ENCODE results near the gene ZNF8. TPM values are rescaled to one million over a fixed set of nuclear protein-coding genes. Genes with fewer than 3 reads are reported as not detected.
A peak's percentile ranks its signal among the peaks of the same experiment; 100 is the strongest.
"Not testable (repeated sequence)": the region's sequence is repeated elsewhere in the genome, so short reads cannot be mapped to it uniquely, and the experiment has no call there.

ZNF8 gene
- total RNA-seq (ENCODE audit: insufficient read depth, low replicate concordance) = 5.3 TPM

DNA sequence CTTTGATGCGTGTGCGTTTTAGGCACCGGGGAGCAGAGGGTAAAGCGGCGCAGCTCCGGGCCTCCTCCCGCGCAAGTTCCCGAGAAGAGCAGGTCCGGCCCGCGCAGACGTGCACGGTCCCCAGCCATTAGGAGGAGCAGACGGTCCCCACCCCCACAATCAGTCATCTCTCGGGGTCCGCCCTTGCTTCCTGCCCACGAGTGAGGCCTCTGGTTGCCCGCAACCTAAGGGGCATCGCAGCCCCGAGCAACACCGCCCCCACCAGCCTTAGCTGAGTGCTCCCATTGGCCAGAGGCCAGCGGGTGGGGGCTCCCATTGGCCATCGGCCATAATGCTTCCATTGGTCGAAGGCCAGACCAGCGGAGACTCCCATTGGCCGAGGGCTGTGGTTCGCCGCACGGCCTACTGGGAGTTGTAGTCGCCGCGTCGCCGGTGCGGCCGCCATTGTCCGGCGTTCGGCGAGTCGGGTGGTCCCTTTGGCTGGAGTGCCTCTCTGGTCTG is at the start of gene ZNF8:
Gene ZNF8 (plus strand): TSS at position 415 of the 501 bp plus-strand sequence. CDS start 127 bp downstream, outside the sequence.
- peak; percentile 99 for DNase-seq (ENCODE audit: low spot score)

DNA sequence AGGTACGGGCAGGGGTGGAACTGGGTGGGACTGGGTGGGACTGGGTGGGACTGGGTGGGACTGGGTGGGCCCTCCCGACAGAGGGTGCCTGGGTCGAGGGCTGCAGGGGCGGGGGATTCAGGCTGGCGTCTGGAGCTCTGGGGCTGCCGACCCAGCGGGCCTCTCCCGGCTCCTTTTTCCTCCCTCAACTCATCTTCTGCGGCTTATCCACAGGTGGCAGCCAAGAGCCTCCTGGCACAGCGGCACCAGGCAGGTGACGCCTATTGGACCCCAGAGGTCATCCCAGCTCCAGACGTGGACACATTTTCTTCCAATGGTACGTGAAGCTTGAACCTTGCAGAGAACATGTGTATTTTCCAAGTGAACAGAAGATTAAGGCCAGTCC is 49.5 kb upstream of the ZNF8 start:
- DNase-seq (ENCODE audit: low spot score) = peak; percentile 8

DNA sequence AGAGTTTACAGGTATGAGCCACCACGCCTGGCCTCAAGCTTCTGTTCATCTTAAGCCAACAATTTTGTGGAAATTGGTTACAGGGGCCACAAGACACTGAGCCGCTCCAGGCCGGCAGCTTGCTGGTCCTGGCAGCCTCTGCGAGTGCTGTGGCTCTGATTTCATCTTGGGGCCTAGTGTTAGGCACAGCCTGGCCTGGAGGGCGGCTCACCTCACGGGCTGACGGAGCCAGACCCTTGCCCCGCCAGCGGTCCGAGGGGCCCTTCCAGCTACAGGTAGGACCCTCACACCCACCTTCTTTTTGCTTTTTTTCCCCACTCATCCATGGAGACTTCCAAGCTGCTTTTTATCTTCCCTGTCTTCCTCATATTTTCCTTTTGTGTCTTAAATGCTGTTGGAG is 41.4 kb upstream of the ZNF8 start:
- no peak for DNase-seq (ENCODE audit: low spot score)

DNA sequence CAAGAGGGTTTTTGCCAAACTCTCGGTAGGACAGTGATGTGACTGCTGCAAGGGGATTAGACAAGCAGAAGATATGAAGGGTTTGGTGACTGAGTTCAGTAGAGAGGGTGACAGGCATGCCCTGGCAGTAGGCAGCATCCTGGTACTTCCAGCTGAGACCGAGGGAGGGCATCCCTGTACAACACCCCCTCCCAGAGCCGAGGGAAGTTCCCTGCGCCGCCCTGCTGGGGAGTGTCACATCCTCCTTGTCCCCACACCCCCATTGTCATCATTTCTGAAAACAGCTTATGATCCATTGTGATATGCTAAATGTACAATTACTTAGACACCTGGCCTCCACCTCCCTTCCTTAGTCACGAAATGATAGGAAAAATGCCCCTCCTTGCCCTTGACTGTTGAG is 35.4 kb upstream of the ZNF8 start:
- no peak for DNase-seq (ENCODE audit: low spot score)

DNA sequence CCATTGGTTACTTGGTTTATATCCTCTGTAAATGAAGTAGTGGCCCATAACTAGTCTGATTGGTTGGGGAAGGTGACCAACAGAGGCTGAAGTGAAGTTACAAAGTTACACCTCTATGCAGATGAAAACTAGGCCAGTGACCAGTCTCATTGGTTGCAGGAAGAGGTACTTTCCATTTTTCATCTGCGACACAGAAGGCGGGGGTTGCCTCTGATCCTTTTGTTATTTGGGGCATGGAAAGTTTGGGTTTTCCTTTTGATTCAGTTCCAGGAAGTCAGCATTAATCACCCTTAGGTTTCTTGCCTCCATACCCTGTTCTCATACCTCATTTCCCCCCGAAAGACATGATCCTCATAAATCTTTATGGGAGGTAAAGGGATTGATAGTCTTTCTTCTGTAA is 29.9 kb upstream of the ZNF8 start:
- no peak for DNase-seq (ENCODE audit: low spot score)

DNA sequence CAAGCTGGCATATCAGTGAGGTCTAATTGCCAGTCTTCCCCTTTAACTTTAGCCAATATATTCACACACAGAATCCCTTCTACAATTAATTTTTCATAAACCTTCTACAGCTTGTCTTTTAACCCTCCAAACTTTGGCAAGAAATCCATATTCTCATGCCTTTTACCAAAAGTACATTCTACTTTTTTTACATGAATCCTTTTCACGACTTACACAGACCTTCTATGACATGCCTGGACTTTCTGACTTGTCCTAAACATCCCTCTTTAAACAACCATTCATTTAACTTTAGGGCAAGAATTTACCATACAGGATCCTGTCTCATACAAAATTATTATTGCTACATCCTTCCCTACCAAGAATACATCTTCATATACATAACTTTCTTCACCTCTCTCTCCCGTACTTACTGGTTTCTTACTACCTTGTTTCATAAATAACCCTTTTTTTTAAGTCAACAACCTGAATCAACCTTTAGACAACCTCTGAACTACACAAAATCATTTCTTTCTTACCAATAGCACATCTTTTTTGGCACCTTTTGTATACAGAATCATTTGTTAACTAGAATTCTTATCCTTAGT is 26.6 kb upstream of the ZNF8 start:
- no peak for DNase-seq (ENCODE audit: low spot score)

DNA sequence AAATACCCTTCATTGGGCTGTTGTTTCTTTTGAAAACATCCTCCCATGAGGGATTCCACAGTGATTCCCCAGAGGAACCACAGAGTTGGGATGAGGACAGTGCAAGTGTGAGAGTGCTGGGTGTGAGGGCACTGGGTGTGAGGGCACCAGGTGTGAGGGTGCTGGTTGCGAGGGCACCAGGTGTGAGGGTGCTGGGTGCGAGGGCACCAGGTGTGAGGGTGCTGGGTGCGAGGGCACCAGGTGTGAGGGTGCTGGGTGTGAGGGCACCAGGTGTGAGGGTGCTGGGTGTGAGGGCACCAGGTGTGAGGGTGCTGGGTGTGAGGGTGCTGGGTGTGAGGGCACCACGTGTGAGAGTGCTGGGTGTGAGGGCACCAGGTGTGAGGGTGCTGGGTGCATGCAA is 20.5 kb upstream of the ZNF8 start:
- not testable (repeated sequence) for DNase-seq (ENCODE audit: low spot score)

DNA sequence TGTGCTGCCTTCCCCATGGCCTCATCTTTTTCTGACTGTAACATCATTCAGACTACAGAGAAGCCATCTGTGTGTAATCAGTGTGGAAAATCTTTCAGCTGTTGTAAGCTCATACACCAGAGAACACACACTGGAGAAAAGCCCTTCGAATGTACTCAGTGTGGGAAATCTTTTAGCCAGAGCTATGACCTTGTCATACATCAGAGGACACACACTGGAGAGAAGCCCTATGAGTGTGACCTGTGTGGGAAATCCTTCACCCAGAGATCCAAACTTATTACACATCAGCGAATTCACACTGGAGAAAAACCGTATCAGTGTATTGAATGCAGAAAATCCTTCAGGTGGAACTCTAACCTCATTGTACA is 17.2 kb upstream of the ZNF8 start:
- DNase-seq (ENCODE audit: low spot score) = no peak

DNA sequence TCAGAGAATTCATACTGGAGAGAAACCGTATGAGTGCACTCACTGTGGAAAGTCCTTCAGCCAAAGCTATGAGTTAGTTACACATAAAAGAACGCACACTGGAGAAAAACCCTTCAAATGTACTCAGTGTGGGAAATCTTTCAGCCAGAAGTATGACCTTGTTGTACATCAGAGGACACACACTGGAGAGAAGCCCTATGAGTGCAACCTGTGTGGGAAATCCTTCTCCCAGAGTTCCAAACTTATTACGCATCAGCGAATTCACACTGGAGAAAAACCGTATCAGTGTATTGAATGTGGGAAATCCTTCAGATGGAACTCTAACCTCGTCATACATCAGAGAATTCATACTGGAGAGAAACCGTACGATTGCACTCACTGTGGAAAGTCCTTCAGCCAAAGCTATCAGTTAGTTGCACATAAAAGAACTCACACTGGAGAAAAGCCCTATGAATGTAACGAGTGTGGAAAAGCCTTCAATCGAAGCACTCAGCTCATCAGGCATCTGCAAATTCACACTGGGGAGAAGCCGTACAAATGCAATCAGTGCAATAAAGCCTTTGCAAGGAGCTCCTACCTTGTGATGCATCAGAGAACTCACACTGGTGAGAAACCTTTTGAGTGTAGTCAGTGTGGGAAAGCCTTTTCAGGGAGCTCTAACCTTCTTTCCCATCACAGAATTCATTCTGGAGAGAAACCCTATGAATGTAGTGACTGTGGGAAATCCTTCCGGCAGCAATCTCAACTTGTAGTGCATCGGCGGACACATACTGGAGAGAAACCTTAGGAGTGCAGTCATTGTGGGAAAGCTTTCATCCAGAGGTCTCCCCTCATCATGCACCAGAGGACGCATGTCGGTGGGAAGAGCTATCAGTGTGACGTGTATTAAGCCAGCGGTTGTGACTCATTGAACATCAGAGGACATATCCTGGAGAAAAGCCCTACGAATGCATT is 16.5 kb upstream of the ZNF8 start:
- DNase-seq (ENCODE audit: low spot score) = no peak

DNA sequence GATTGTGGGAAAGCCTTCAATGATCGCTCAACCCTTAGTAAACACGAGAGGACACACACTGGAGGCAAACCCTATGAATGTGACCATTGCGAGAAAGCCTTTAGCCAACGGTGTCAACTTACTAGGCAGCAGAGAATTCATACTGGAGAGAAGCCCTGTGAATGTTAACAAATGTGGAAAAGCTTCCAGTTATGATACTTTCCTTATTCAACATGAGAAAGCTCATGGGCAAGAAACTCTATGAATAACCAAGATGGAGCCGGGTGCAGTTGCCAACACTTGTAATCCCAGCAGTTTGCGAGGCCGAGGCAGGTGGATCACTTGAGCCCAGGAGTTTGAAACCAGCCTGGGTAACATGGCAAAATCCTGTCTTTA is 15.8 kb upstream of the ZNF8 start:
- no peak for DNase-seq (ENCODE audit: low spot score)

DNA sequence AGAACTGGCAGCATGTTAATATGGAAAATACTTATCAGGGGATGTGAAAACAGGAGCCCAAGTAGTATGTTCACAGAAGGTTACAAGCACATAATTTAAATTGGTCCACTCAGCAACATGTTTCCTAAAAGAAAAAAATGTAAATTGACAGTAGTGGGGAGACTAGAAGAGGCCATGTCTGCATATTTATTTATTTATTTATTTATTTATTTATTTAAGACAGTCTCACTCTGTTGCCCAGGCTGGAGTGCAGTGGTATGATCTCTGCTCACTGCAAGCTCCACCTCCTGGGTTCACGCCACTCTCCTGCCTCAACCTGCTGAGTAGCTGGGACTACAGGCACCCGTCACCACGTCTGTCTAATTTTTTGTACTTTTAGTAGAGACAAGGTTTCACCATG is 13.7 kb upstream of the ZNF8 start:
- DNase-seq (ENCODE audit: low spot score) = no peak

DNA sequence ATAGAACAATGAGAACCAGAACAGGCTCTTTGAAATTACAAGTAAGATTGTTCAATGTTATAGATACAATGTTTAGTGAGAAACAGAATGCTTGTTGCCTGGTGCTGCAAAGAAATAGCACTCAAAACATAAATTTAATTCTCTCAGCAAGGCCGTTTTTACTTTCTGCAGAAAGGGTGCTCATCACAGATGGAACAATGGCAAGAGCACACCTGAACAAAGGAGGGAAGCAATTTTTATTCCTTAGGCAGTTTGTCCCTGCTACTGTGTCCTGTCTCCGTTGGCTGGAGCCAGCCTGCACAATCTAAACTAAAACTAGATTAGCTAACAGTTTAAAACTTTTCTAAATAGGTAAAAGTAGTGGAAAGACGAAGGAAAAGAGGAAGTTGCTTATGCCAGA is 10.4 kb upstream of the ZNF8 start:
- DNase-seq (ENCODE audit: low spot score) = no peak

DNA sequence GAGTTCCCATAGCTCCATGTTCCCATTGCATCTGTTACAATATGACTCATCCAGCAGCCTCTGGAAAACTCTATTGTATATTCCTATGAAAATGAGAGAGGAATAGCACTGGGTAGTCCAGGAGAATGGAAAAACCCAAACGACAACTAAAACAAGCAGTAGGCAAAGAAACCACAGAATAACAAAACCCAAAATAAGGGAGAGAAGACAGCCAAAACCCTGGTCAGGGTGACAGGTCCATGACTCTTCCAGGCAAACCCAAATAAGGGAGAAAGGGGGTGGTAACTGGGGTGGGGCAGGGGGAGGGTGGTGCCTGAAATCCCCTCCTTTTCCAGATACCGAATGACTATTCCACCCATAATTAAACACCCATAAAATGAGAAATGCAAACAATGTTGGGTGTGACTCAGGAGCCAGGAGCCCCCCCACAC is 4.0 kb upstream of the ZNF8 start:
- no peak for DNase-seq (ENCODE audit: low spot score)

DNA sequence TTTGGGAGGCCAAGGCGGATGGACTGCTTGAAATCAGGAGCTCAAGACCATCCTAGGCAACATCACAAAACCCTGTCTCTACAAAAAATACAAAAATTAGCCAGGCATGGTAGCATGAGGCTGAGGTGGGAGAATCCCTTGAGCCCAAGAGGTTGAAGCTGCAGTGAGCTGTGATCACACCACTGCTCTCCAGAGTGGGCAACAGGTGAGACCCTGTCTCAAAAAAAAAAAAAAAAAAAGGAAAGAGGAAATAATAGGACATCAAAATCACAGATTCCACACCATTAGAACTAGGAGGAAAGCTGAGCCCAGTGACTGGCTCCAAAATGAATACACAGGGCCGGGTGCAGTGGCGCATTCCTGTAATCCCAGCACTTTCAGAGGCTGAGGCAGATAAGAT is 3.2 kb upstream of the ZNF8 start:
- DNase-seq (ENCODE audit: low spot score) = no peak

DNA sequence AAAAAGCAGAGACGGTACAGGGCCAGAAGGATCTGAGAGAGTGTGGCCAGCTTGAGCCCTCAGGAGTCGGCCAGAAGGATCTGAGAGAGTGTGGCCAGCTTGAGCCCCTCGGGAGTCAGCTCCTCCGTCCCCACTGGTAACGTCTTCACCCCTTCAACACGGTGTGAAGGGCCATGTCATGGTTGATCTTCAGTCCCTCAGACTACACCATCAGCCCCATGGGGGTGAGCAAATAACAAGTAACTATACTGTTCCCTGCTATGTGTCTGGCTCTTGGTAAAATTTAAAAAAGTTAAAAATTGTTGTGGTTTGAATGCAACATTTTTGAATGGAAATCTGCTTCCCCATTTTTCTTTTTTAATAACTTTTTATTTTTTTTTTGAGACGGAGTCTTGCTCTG is 1.6 kb upstream of the ZNF8 start:
- no peak for DNase-seq (ENCODE audit: low spot score)

DNA sequence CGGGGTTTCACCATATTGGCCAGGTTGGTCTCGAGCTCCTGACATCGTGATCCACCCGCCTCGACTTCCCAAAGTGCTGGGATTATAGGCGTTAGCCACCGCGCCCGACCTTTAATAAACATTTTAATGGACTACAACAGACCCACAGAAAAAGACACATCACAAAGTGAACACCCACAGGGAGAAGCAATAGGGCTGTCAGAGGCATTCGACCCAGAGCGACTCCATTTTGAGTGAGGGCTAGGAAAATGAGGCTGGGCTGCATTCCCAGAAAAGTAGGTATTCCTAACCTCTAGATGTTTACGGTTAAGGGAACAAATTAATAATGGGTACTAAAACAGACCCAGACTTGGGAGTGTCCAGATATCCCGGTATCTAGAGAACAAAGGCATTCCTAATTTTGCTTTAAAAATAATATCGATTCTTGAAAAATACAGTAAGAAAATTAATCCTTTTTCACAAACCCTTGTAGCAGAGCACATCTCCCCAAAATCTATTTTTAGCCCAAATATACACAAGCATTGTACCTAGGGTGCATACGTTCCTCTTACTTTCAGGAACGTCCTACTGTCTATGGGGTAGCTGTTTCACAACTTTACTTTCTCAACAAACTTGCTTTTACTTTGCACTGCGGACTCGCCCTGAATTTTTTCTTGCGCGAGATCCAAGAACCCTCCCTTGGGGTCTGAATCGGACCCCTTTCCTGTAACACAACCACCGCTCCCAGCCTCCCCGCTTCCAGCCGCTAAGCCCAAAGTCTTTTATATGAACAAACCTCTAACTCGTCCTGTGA is 811 bp upstream of the ZNF8 start:
- DNase-seq (ENCODE audit: low spot score) = no peak

DNA sequence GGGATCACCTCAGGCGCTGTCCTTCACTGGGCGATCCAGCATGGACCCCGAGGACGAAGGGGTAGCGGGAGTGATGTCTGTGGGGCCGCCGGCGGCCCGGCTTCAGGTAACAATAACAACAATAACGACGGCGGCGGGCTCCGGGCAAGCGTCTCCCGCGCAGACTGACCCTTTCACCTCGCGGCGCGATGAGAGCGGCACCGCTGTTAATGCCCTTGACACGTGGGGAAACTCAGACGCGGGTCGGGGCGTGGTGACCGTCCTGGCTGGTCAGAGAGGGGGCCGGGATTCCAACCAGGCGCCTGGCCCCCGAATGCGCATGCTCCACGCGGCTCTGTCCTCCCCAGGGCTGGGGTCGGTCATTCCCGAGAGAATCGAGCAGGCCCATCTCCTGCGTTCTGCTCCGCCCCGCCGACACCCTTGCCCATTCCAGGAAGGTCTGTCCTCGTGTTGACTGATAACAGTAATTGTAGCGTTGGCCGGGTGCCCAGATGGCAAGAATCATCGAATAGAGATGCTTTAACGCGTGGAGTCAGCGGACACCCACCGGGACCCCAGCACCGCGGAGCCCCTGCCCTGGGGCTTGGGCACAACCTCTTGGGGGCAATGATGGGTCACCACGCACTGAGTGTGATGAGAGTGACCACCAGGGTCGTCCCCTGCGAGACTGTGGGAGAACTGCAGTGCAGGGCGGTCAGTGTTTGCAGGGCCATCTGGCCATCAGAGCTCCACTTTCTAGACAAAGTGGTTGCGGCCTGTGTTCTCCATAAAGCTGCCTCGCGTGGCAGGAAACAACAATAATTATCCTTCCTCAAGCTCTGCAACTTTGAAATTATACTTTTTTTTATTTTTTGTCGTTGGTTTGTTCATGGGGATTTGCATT is 528 bp downstream of the ZNF8 start:
- DNase-seq (ENCODE audit: low spot score) = peak; percentile 81

DNA sequence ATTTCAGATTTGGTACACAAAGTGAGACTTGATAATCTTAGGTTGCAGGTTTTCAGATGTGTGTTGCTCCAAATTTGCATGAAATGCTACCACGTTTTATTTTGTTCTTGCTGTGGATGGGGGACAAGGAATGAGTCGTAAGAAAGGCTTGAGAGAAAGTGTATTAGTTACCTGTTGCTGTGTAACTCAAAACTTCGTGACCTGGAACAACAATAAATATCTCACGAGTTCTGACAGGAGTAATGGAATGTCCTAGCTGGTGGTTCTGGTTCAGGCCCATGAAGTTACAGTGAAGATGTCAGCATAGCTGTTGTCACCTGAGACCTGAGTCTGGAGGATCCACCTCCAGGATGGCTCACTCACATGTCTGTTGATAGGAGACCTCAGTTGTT is 1.2 kb downstream of the ZNF8 start:
- no peak for DNase-seq (ENCODE audit: low spot score)

DNA sequence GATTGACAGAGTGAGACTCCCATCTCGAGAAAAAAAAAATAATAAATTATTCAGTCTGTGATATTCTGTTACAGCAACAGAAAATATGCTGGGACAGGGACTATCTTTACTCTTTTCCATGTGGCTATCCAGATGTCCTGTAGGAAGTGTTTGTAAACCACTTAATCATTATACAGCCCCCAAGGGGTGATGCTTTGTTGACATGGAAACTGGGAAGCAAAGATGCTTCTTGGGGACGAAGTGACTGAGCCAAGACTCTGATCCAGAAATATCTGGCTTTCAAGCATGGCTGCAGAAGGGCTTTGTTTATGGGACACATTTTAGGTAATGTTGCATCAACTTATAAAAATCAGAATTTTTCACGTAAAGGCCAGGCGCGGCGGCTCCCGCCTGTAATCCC is 5.4 kb downstream of the ZNF8 start:
- no peak for DNase-seq (ENCODE audit: low spot score)

DNA sequence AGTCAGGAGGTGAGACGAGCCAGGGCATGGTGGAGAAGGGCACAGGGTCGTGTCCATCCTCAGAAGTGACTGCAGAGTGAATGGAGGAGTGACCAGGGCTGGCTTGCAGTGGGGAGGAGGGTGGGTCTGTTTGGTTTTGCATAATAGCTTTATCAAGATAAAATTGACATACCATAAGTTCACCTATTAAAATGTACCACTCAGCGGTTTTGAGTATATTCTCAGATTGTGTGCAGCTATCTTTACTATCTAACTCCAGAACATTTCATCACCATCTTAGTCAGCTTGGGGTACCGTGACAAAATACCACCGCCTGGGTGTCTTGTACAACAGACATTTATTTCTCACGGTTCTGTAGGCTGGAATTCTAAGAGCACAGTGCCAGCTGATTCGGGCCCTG is 13.2 kb downstream of the ZNF8 start:
- DNase-seq (ENCODE audit: low spot score) = no peak

DNA sequence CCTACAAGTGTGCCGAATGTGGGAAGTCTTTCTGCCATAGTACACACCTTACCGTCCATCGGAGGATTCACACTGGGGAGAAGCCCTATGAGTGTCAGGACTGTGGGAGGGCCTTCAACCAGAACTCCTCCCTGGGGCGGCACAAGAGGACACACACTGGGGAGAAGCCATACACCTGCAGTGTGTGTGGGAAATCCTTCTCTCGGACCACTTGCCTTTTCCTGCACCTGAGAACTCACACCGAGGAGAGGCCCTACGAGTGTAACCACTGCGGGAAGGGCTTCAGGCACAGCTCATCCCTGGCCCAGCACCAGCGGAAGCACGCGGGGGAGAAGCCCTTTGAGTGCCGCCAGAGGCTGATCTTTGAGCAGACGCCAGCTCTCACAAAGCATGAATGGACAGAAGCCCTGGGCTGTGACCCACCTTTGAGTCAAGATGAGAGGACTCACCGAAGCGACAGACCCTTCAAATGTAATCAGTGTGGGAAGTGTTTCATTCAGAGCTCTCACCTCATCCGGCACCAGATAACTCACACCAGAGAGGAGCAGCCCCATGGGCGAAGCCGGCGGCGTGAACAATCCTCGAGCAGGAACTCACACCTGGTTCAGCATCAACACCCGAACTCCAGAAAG is 16.1 kb downstream of the ZNF8 start:
- DNase-seq (ENCODE audit: low spot score) = no peak

Data from umbilical cord (tissue), 2 donors.